ENCODE measurements around the gene ALKBH7. TPM values are rescaled to one million over a fixed set of nuclear protein-coding genes. Genes with fewer than 3 reads are reported as not detected.
"Not testable (repeated sequence)": the region's sequence is repeated elsewhere in the genome, so short reads cannot be mapped to it uniquely, and the experiment has no call there.

ALKBH7 gene
- total and polyA plus RNA-seq, 12 donors: 108 to 221 (median 168) TPM

- no peak for ATAC-seq
- no peak for DNase-seq
- intact Hi-C loops (cut with DNase I): no loop called here
- no peak within 1 kb of the TSS for H3K27ac ChIP-seq
- TF ChIP-seq, protein P1, sequence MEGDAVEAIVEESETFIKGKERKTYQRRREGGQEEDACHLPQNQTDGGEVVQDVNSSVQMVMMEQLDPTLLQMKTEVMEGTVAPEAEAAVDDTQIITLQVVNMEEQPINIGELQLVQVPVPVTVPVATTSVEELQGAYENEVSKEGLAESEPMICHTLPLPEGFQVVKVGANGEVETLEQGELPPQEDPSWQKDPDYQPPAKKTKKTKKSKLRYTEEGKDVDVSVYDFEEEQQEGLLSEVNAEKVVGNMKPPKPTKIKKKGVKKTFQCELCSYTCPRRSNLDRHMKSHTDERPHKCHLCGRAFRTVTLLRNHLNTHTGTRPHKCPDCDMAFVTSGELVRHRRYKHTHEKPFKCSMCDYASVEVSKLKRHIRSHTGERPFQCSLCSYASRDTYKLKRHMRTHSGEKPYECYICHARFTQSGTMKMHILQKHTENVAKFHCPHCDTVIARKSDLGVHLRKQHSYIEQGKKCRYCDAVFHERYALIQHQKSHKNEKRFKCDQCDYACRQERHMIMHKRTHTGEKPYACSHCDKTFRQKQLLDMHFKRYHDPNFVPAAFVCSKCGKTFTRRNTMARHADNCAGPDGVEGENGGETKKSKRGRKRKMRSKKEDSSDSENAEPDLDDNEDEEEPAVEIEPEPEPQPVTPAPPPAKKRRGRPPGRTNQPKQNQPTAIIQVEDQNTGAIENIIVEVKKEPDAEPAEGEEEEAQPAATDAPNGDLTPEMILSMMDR (IDR thresholded peaks at IDR 0.05): no peak
- peaks cover 0 to 16% (median 0%) of the 10 kb centered on the region in 7 donors for H3K27me3 ChIP-seq
- H3K4me3 ChIP-seq: no peak within 1 kb of the TSS
- H3K9me3 ChIP-seq: no peaks in the 10 kb centered on the region
- no peaks in the 10 kb centered on the region for H3K36me3 ChIP-seq
- H3K4me1 ChIP-seq: no peaks in the 10 kb centered on the region
- WGBS, 2 donors: 78% methylated on average over 17 of the region's 17 CpGs
Observed at GRCh38 chr19:6333439-6333838, 39.2 kb upstream of the ALKBH7 start, which contains the start of gene ACER1. Gene ACER1 (minus strand): TSS chr19:6333612. CDS start chr19:6333551, 61 bp downstream.

GRCh38 chr19:6334490-6335285, 37.9 kb upstream of the ALKBH7 start:
- no peaks in the 10 kb centered on the region for H3K4me1 ChIP-seq
- intact Hi-C loops (cut with DNase I): no loop called here
- 86 to 91% methylated on average over 6 of the region's 6 CpGs for WGBS, 2 donors
- DNase-seq (no peak), ATAC-seq (no peak)
- no peak overlapping the region for H3K4me3 ChIP-seq
- H3K27me3 ChIP-seq: peaks cover 0 to 23% (median 0%) of the 10 kb centered on the region in 7 donors
- H3K27ac ChIP-seq: no peak overlapping the region
- peaks cover 0 to 6% (median 0%) of the 10 kb centered on the region in 11 donors for H3K9me3 ChIP-seq
- TF ChIP-seq, protein P1 (IDR thresholded peaks at IDR 0.05): no peak
- no peaks in the 10 kb centered on the region for H3K36me3 ChIP-seq

GRCh38 chr19:6340493-6341201, 31.9 kb upstream of the ALKBH7 start:
- no peak overlapping the region for H3K4me3 ChIP-seq
- intact Hi-C loops (cut with DNase I): no loop called here

DNA sequence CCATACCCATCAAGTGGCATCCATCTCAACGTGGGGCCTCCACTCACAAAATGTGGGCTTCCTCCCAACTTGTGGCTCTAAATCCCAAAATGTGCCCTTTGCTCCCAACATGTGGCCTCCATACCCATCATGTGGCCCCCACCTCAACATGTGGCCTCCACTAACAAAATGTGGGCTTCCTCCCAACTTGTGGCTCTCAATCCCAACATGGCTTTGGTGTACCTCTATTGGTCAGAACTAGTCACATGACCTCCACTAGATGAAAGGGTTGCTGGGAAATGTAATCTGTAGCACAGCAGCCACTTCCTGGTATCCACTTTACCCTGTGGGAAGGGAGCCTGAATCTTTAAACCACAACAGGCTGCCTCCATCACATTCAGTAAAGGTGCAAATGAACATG, 29.1 kb upstream of the ALKBH7 start:
- H3K9me3 ChIP-seq: peaks cover 0 to 6% (median 0%) of the 10 kb centered on the region in 11 donors
- TF ChIP-seq, protein P1 (IDR thresholded peaks at IDR 0.05): no peak
- H3K36me3 ChIP-seq: no peaks in the 10 kb centered on the region
- H3K27me3 ChIP-seq: peaks cover 0 to 13% (median 0%) of the 10 kb centered on the region in 7 donors
- H3K4me3 ChIP-seq: no peak overlapping the region
- 91 to 92% methylated on average over 1 of the region's 1 CpG for WGBS, 2 donors
- no peak overlapping the region for H3K27ac ChIP-seq
- DNase-seq (no peak), ATAC-seq (no peak)
- intact Hi-C loops (cut with DNase I): no loop called here
- H3K4me1 ChIP-seq: no peaks in the 10 kb centered on the region

More at GRCh38 chr19:6340493-6341201, 31.9 kb upstream of the ALKBH7 start:
- TF ChIP-seq, protein P1 (IDR thresholded peaks at IDR 0.05): no peak
- 56 to 59% methylated on average over 14 of the region's 14 CpGs for WGBS, 2 donors
- peaks cover 0 to 6% (median 0%) of the 10 kb centered on the region in 11 donors for H3K9me3 ChIP-seq
- H3K4me1 ChIP-seq: no peaks in the 10 kb centered on the region
- H3K27me3 ChIP-seq: peaks cover 0 to 20% (median 0%) of the 10 kb centered on the region in 7 donors
- no peaks in the 10 kb centered on the region for H3K36me3 ChIP-seq
- H3K27ac ChIP-seq: no peak overlapping the region
- no peak for DNase-seq
- no peak for ATAC-seq

- H3K4me3 ChIP-seq; H3K27ac ChIP-seq; ATAC-seq; H3K36me3 ChIP-seq; intact Hi-C loops (cut with DNase I); H3K4me1 ChIP-seq; DNase-seq; H3K9me3 ChIP-seq; H3K27me3 ChIP-seq: not testable (repeated sequence)
- WGBS, 2 donors: 78 to 79% methylated on average over 2 of the region's 2 CpGs
Observed at GRCh38 chr19:6349271-6349670, 23.3 kb upstream of the ALKBH7 start.

Data from heart right ventricle (tissue), 16 donors.